ENCODE data around the gene HS1BP3. TPM values are rescaled to one million over a fixed set of nuclear protein-coding genes. Genes with fewer than 3 reads are reported as not detected.

The HS1BP3 gene
- total RNA-seq, 1 experiment from 2014 or later: 17.1 TPM

- POLR2A ChIA-PET: no interaction called here
- Histone ChIP-seq H3K9me2 (ENCODE audit: insufficient read depth) (no peaks in the 10 kb centered on the region), H3K36me3 (ENCODE audit: control insufficient read depth in 1 of 2, insufficient read depth in 2 of 2, low read length in 2 of 2) (no peaks in the 10 kb centered on the region; a peak in 1 of 4 replicates), H3K9ac (ENCODE audit: low read length) (no peak overlapping the region), H3K4me2 (ENCODE audit: low read length) (no peak overlapping the region), H3K4me3 (replicated peaks in 1 of 2; ENCODE audit: low read depth in 1 of 2, low read length in 2 of 2) (no peak overlapping the region), H2AFZ (ENCODE audit: low read depth, low read length, poor library complexity, severe bottlenecking) (no peak overlapping the region), H3K27ac (ENCODE audit: low read depth, low read length) (no peak overlapping the region), H3K4me1 (ENCODE audit: control insufficient read depth in 1 of 2, insufficient read depth in 2 of 2, low read length in 2 of 2) (peaks cover 0 to 11% of the 10 kb centered on the region in 2 experiments; a peak in 2 of 4 replicates), H3K79me2 (ENCODE audit: insufficient read depth, low read length) (no peaks in the 10 kb centered on the region), H4K20me1 (ENCODE audit: insufficient read depth) (no peaks in the 10 kb centered on the region), H3K9me3 (ENCODE audit: control insufficient read depth in 1 of 2, insufficient read depth in 1 of 2, low read depth in 1 of 2, low read length in 2 of 2) (no peaks in the 10 kb centered on the region), H3K27me3 (ENCODE audit: insufficient read depth, low read length) (no peaks in the 10 kb centered on the region)
- ATAC-seq: peak; percentile 30
- TF ChIP-seq CBX3 (IDR thresholded peaks at IDR 0.05; ENCODE audit: low read depth): no peak
- peak in 2 of 3 experiments; percentile 17 to 21; a peak in 3 of 6 replicates for TF ChIP-seq CTCF (IDR thresholded peaks at IDR 0.05 in 2 of 3, conservative IDR thresholded peaks at IDR 0.05 in 1 of 3; ENCODE audit: borderline replicate concordance in 1 of 3, insufficient read depth in 1 of 3, low read depth in 2 of 3, low read length in 2 of 3)
- TF ChIP-seq POLR2A (IDR thresholded peaks at IDR 0.05; ENCODE audit: borderline replicate concordance, extremely low read depth, insufficient read depth, insufficient read length): no peak
- no peak for TF ChIP-seq ATF3 (IDR thresholded peaks at IDR 0.05)
- 0 out of 2 replicates have a peak, but pooled peaks have one; percentile 12 for TF ChIP-seq RAD21 (IDR thresholded peaks at IDR 0.05; ENCODE audit: low read depth)
- BruUV-seq (replicated peaks): no TSS peak
- intact Hi-C loops (cut with micrococcal nuclease): no loop called here
- RAD21 ChIA-PET (ENCODE audit: low non-redundant PET in 1 of 2, low total read pairs in 2 of 2, uncharacterized antibody in 2 of 2, unreplicated experiment in 2 of 2): no interaction called here
- CTCF ChIA-PET: interaction anchor here (1.0 to 3.2 kb wide), 3 partner anchors 15 to 352 kb away, joined by 3 to 30 read pairs (median 6); partner anchors contain the start of gene HS1BP3
- DNase-seq (ENCODE audit: low read depth, low spot score): no peak
Observed at GRCh38 chr2:20676353-20677215, 25.7 kb upstream of the HS1BP3 start.

All from HCT116 (cell line).